K562 (cell line): ENCODE data around the gene SLC43A2. TPM values are rescaled to one million over a fixed set of nuclear protein-coding genes. Genes with fewer than 3 reads are reported as not detected.

Experiments used
- ATAC-seq: fragments of 200-7000 bp; cut with Tn5 transposase; 3 replicates; pipeline ENCODE4 v1.9.1; 2020; ENCODE audit warnings: moderate library complexity
- BruUV-seq: library from RNA; stranded (reverse); fragments of 400-500 nt; replicated peaks from 2 replicates; lab custom pipeline; 2021; lab: Mats Ljungman, UMichigan
- CTCF ChIA-PET: fragments of 300-600 bp; formaldehyde crosslinking; extraction: SDS; loops from one replicate; lab custom pipeline; 2021; ENCODE audit warnings: low intra/inter-chr PET ratio; lab: Yijun Ruan, JAX
- POLR2A ChIA-PET: fragments of 300-600, 350-650 bp; sonication (Branson Sonifier 250); formaldehyde crosslinking; extraction: SDS; loops from one replicate; lab custom pipeline; 2021; ENCODE audit warnings: antibody characterized with exemption, inconsistent platforms; lab: Yijun Ruan, JAX
- DNase-seq, 4 experiments: peaks; one replicate each; pipeline versions ENCODE4 v3.0.0 to v3.0.0-alpha.2; 2011 to 2018; ENCODE audit warnings: low spot score in 3 of 4, mixed read lengths in 3 of 4; ENCODE audit errors: extremely low read depth in 1 of 4
- FAIRE-seq: peaks from 2 replicates; lab custom pipeline; 2011; peaks lifted over from hg19 to GRCh38; lab: Jason Lieb, UNC
- H2AFZ ChIP-seq: 2 replicates; pipeline ENCODE4 v1.6.0; 2011; ENCODE audit warnings: low read depth, low read length, control low read depth, inconsistent platforms
- H3K27ac ChIP-seq: fragments of 200-600 bp; 3 replicates; pipeline ENCODE4 v1.8.0; 2011; ENCODE audit warnings: low read depth, mild to moderate bottlenecking, control low read depth, inconsistent platforms, low read length, moderate library complexity, mixed read lengths; ENCODE audit errors: extremely low read depth
- H3K27me3 ChIP-seq, 2 experiments: fragments of 300-600 bp in 1 of 2; 2 replicates in 1 of 2; 3 replicates in 1 of 2; pipeline versions ENCODE4 v1.6.0 to v1.8.0; 2011; ENCODE audit warnings: inconsistent platforms in 2 of 2, low read length in 2 of 2, mild to moderate bottlenecking in 1 of 2, mixed read lengths in 1 of 2, moderate library complexity in 1 of 2; ENCODE audit not compliant: control insufficient read depth in 2 of 2, insufficient read depth in 2 of 2
- H3K36me3 ChIP-seq: fragments of 300-600 bp; 3 replicates; pipeline ENCODE4 v1.8.0; 2011; ENCODE audit warnings: mild to moderate bottlenecking, low read length, inconsistent platforms; ENCODE audit not compliant: control insufficient read depth, insufficient read depth
- H3K4me1 ChIP-seq, 2 experiments: fragments of 200-600 bp in 1 of 2; replicated peaks in 1 of 2; 2 replicates in 1 of 2; 3 replicates in 1 of 2; pipeline versions ENCODE4 v1.5.1 to v1.8.0; 2011; ENCODE audit warnings: inconsistent platforms in 2 of 2, low read length in 2 of 2, mild to moderate bottlenecking in 1 of 2, mixed read lengths in 1 of 2, moderate library complexity in 1 of 2; ENCODE audit not compliant: control insufficient read depth in 2 of 2, insufficient read depth in 2 of 2
- H3K4me2 ChIP-seq: 2 replicates; pipeline ENCODE4 v1.6.1; 2011; ENCODE audit warnings: low read length, control low read depth, inconsistent platforms, mixed read lengths; ENCODE audit not compliant: insufficient read depth
- H3K4me3 ChIP-seq: fragments of 200-600 bp; sonication (generic), shearing (Covaris generic); 2 replicates; pipeline ENCODE4 v1.5.1; 2016; ENCODE audit warnings: control low read depth, inconsistent platforms
- H3K79me2 ChIP-seq: fragments of 200-600 bp; 3 replicates; pipeline ENCODE4 v1.8.0; 2011; ENCODE audit warnings: low read length, inconsistent platforms; ENCODE audit not compliant: control insufficient read depth, insufficient read depth
- H3K9ac ChIP-seq, 2 experiments: 2 replicates each; pipeline versions ENCODE4 v1.6.0 to v1.6.1; 2011; ENCODE audit warnings: low read depth in 2 of 2, low read length in 2 of 2, control low read depth in 1 of 2, inconsistent platforms in 1 of 2, mild to moderate bottlenecking in 1 of 2, mixed read lengths in 1 of 2; ENCODE audit not compliant: insufficient read depth in 1 of 2
- H3K9me1 ChIP-seq: one replicate; pipeline ENCODE4 v1.6.0; 2011; ENCODE audit warnings: inconsistent platforms, mild to moderate bottlenecking, low read length, moderate library complexity; ENCODE audit not compliant: control insufficient read depth, insufficient read depth
- H3K9me3 ChIP-seq: replicated peaks from 2 replicates; pipeline ENCODE4 v1.5.1; 2011; ENCODE audit warnings: low read depth, low read length, inconsistent platforms; ENCODE audit not compliant: control insufficient read depth, insufficient read depth
- H4K20me1 ChIP-seq: replicated peaks from 2 replicates; pipeline ENCODE4 v1.6.1; 2011; ENCODE audit warnings: low read length, inconsistent platforms, mixed read lengths; ENCODE audit not compliant: control insufficient read depth, insufficient read depth
- MBD2 ChIP-seq: sonication (generic); IDR thresholded peaks from 2 replicates; pipeline ENCODE4 v1.6.1; 2016; ENCODE audit warnings: low read depth, borderline replicate concordance
- PHF21A ChIP-seq: fragments of 450-650 bp; IDR thresholded peaks from 2 replicates; pipeline ENCODE4 v1.6.1; 2017; ENCODE audit warnings: low read depth, borderline replicate concordance
- PHF8 ChIP-seq: fragments of 200-600 bp; sonication (generic); IDR thresholded peaks from 2 replicates; pipeline ENCODE4 v1.6.1; 2012; ENCODE audit warnings: mixed run types, mild to moderate bottlenecking, inconsistent platforms, low read length, moderate library complexity, borderline replicate concordance
- POLR2G ChIP-seq: fragments of 200-400 bp; formaldehyde crosslinking; IDR thresholded peaks from 2 replicates; pipeline ENCODE4 v1.6.1; 2017; ENCODE audit warnings: low read depth, mild to moderate bottlenecking, antibody characterized with exemption, low read length, moderate library complexity
- PRDM10 ChIP-seq: fragments of 450-650 bp; IDR thresholded peaks from 2 replicates; pipeline ENCODE4 v1.6.1; 2018; ENCODE audit not compliant: partially characterized antibody
- RBM15 ChIP-seq: fragments of 200-400 bp; formaldehyde crosslinking; IDR thresholded peaks from 2 replicates; pipeline ENCODE4 v1.6.1; 2018; ENCODE audit warnings: mild to moderate bottlenecking, low read length, moderate library complexity; ENCODE audit not compliant: insufficient read depth
- TFAM ChIP-seq: fragments of 250-450 bp; sonication (Bioruptor Pico); conservative IDR thresholded peaks from 2 replicates; pipeline ENCODE4 v1.5.0; 2021; ENCODE audit warnings: mild to moderate bottlenecking, moderate library complexity
- ZNF133 ChIP-seq: fragments of 250-450 bp; sonication (Bioruptor Pico); IDR thresholded peaks from 2 replicates; pipeline ENCODE4 v1.4.0; 2020; ENCODE audit warnings: mild to moderate bottlenecking
- WGBS: fragments of 100-300 bp; shearing (Covaris generic); methylation state at CpG from one replicate; pipeline ENCODE4 v1.1.6; 2016; ENCODE audit warnings: low coverage, mixed read lengths; ENCODE audit not compliant: insufficient coverage; ENCODE audit errors: missing lambda C conversion rate; 5-methylcytosine and 5-hydroxymethylcytosine counted together
- in situ Hi-C: fragments of 300-500 bp; cut with MboI; formaldehyde crosslinking; loops from 4 replicates; pipeline ENCODE4 v1.15.0; 2018; ENCODE audit warnings: inconsistent platforms, mixed read lengths
- intact Hi-C: fragments of 100-400 bp; cut with micrococcal nuclease; formaldehyde crosslinking; loops from 2 replicates; pipeline ENCODE4 v1.14.2; 2022
- polyA plus RNA-seq, 8 experiments: library from polyadenylated mRNA; depleted of rRNA in 4 of 8; stranded (reverse) in 5 of 8; unstranded in 3 of 8; fragments of >200 nt; fragmentation: Nextera tagmentation in 2 of 8; fragmentation: Illumina TruSeq in 1 of 8; extraction: Ambion mirVana in 2 of 8; extraction: Trizol in 1 of 8; gene quantifications; 2 replicates each; pipeline versions ENCODE4 v1.2.1 to v1.2.3, GENCODE V29; 2011 to 2014; ENCODE audit warnings: inconsistent platforms in 1 of 8, missing spikeins in 1 of 8
- total RNA-seq, 7 experiments: library from RNA; depleted of rRNA in 6 of 7; stranded (reverse); fragments of >200 nt in 6 of 7; fragmentation: Illumina TruSeq in 2 of 7; extraction: Trizol in 2 of 7; gene quantifications; 2 replicates each; pipeline versions ENCODE4 v1.2.1 to v1.2.3, GENCODE V29; 2011 to 2021; ENCODE audit warnings: low replicate concordance in 1 of 7

Gene SLC43A2
- total and polyA plus RNA-seq, 9 of the 15 experiments (the other 6 are each of a cell fraction or from before 2014, with no cell fraction given) = 0.03 to 10.2 (median 3.6) TPM

GRCh38 chr17:1571341-1571704 is 57.3 kb downstream of the SLC43A2 start:
- WGBS = 69% methylated on average over 13 of the region's 18 CpGs
- POLR2A ChIA-PET = interaction anchor here (0.6 kb wide), 1 partner anchor 11 kb away, joined by 3 read pairs; no protein-coding TSS in a partner anchor
- Histone ChIP-seq H3K27me3 (no peaks in the 10 kb centered on the region), H3K4me3 (no peak overlapping the region), H3K4me1 (peaks cover 5 to 41% of the 10 kb centered on the region in 2 experiments; a peak in 3 of 5 replicates), H3K9ac (peak overlapping the region in 1 of 2 experiments; percentile 26; a peak in 2 of 4 replicates), H3K4me2 (no peak overlapping the region), H3K36me3 (no peaks in the 10 kb centered on the region), H3K9me3 (no peaks in the 10 kb centered on the region), H3K27ac (no peak overlapping the region), H3K9me1 (no peaks in the 10 kb centered on the region), H4K20me1 (no peaks in the 10 kb centered on the region), H3K79me2 (no peaks in the 10 kb centered on the region), H2AFZ (no peak overlapping the region)
- no peak for ATAC-seq
- CTCF ChIA-PET = no interaction called here
- TF ChIP-seq MBD2 = no peak
- TF ChIP-seq PHF21A = no peak
- no peak for TF ChIP-seq TFAM (CRISPR knock-in tag)
- no peak for TF ChIP-seq ZNF133 (CRISPR knock-in tag)
- no peak for TF ChIP-seq PHF8
- TF ChIP-seq RBM15 = no peak
- peak; percentile 31; the same call in 1 of the 2 replicates for TF ChIP-seq POLR2G
- TF ChIP-seq PRDM10 = no peak
- no TSS peak for BruUV-seq
- FAIRE-seq = no peak
- intact Hi-C loops (no loop called here), in situ Hi-C loops (no loop called here)
- no peak for DNase-seq
